ENCODE results near the gene CLCN6. TPM values are rescaled to one million over a fixed set of nuclear protein-coding genes. Genes with fewer than 3 reads are reported as not detected.

CLCN6 gene
- total and polyA plus RNA-seq, 2 of the 8 experiments (the other 6 are each of a cell fraction or from before 2014, with no cell fraction given) = 15.7 to 26.0 TPM

- no peaks in the 10 kb centered on the region for H4K20me1 ChIP-seq (replicated peaks in 1 of 2; ENCODE audit: control insufficient read depth in 1 of 2, insufficient read depth in 2 of 2, low read length in 2 of 2)
- peak overlapping the region; percentile 8 for H4K5ac ChIP-seq (ENCODE audit: insufficient read length, low read depth, low read length)
- no peaks in the 10 kb centered on the region for H3K79me2 ChIP-seq (ENCODE audit: control insufficient read depth in 1 of 2, insufficient read depth in 2 of 2, low read length in 2 of 2)
- 81% methylated on average over 21 of the region's 21 CpGs; no CpG with 5 or more reads in 1 of the 2 experiments for WGBS, 2 experiments (ENCODE audit: extremely low coverage in 1 of 2, insufficient coverage in 1 of 2, insufficient read length in 1 of 2, insufficient replicate concordance in 2 of 2, low coverage in 1 of 2, low lambda C conversion rate in 2 of 2, missing lambda C conversion rate in 1 of 2)
- H4K91ac ChIP-seq (replicated peaks; ENCODE audit: insufficient read length, low read length) = peak overlapping the region; percentile 67
- H3K9me3 ChIP-seq (ENCODE audit: insufficient read depth in 2 of 2, low read depth in 1 of 2, low read length in 1 of 2) = no peaks in the 10 kb centered on the region
- H3K79me1 ChIP-seq (ENCODE audit: low read depth, low read length) = no peaks in the 10 kb centered on the region
- H2BK12ac ChIP-seq (ENCODE audit: low read depth, low read length) = peak overlapping the region; percentile 98
- no peak overlapping the region for H3K23ac ChIP-seq (ENCODE audit: insufficient read length)
- H3K9ac ChIP-seq (replicated peaks in 1 of 4; ENCODE audit: extremely low read depth in 1 of 4, low read depth in 3 of 4, low read length in 3 of 4) = no peak overlapping the region
- ChIA-PET POLR2A (ENCODE audit: partially characterized antibody) (interaction anchor here (1.0 to 2.0 kb wide), 9 partner anchors 10 to 125 kb away, joined by 3 to 9 read pairs (median 4); partner anchors contain the start of genes AGTRAP, CLCN6 and MTHFR), CTCF (ENCODE audit: partially characterized antibody) (interaction anchor here (0.6 to 5.4 kb wide), 22 partner anchors 8 to 438 kb away, joined by 3 to 49 read pairs (median 4); partner anchors contain the start of genes CLCN6 and MTHFR)
- no peaks in the 10 kb centered on the region for H3K36me3 ChIP-seq (ENCODE audit: control insufficient read depth in 2 of 4, insufficient read depth in 4 of 4, low read length in 3 of 4)
- no peak overlapping the region for H3K14ac ChIP-seq (ENCODE audit: insufficient read length)
- H3K27me3 ChIP-seq (replicated peaks in 1 of 4; ENCODE audit: control insufficient read depth in 3 of 4, extremely low read depth in 1 of 4, insufficient read depth in 3 of 4, low read length in 3 of 4) = no peaks in the 10 kb centered on the region
- H2BK15ac ChIP-seq (ENCODE audit: low read length) = peak overlapping the region; percentile 24; the same call in 1 of the 2 replicates
- H3K4me2 ChIP-seq (ENCODE audit: insufficient read depth in 1 of 2, low read depth in 2 of 2, low read length in 2 of 2) = peak overlapping the region; percentile 3 to 58; a peak in 3 of 4 replicates
- H3K4me1 ChIP-seq (replicated peaks in 1 of 4; ENCODE audit: control insufficient read depth in 3 of 4, insufficient read depth in 4 of 4, low read length in 3 of 4) = peaks cover 7 to 34% (median 25%) of the 10 kb centered on the region in 4 experiments
- H3K4me3 ChIP-seq (ENCODE audit: extremely low read depth in 1 of 4, insufficient read depth in 2 of 4, low read depth in 3 of 4, low read length in 4 of 4) = peak overlapping the region in 1 of 4 experiments; percentile 34; a peak in 2 of 8 replicates
- TF ChIP-seq CEBPB (IDR thresholded peaks at IDR 0.05; ENCODE audit: low read depth, low read length) (no peak), SP4 (IDR thresholded peaks at IDR 0.05; ENCODE audit: low read length) (no peak), SP2 (IDR thresholded peaks at IDR 0.05; ENCODE audit: low read length) (no peak), KDM1A (IDR thresholded peaks at IDR 0.05; ENCODE audit: borderline replicate concordance, low read length) (no peak), RNF2 (IDR thresholded peaks at IDR 0.05; ENCODE audit: borderline replicate concordance, low read depth, low read length, missing control alignments, poor library complexity, severe bottlenecking) (no peak), E2F6 (IDR thresholded peaks at IDR 0.05) (no peak), FOSL1 (IDR thresholded peaks at IDR 0.05; ENCODE audit: insufficient read depth, low read depth, low read length) (no peak), TAF7 (optimal IDR thresholded peaks at IDR 0.05; ENCODE audit: borderline replicate concordance, low read depth, low read length) (no peak), NRF1 (IDR thresholded peaks at IDR 0.05; ENCODE audit: low read depth, low read length) (no peak), EGR1 (IDR thresholded peaks at IDR 0.05; ENCODE audit: borderline replicate concordance, low read depth, low read length) (no peak)
- H2BK20ac ChIP-seq (ENCODE audit: low read length) = peak overlapping the region; percentile 24; the same call in 1 of the 2 replicates
- peak in 1 of 2 experiments; percentile 64 for DNase-seq (ENCODE audit: low read depth in 1 of 2, low spot score in 2 of 2)
- peak overlapping the region; percentile 21 for H2BK120ac ChIP-seq (replicated peaks; ENCODE audit: low read depth, low read length)
- H3K18ac ChIP-seq (ENCODE audit: extremely low read depth, low read length) = peak overlapping the region; percentile 44
- peak overlapping the region; percentile 37 for H3K4ac ChIP-seq (replicated peaks; ENCODE audit: insufficient read length, low read depth, low read length)
- H2AK5ac ChIP-seq (ENCODE audit: low read depth, low read length) = peak overlapping the region; percentile 68; the same call in 1 of the 2 replicates
- H2AFZ ChIP-seq (ENCODE audit: low read length) = no peak overlapping the region
- H3K27ac ChIP-seq (ENCODE audit: low read depth, low read length) = no peak overlapping the region
- no peak overlapping the region for H3K56ac ChIP-seq (replicated peaks; ENCODE audit: insufficient read length, low read depth, low read length)
- peak overlapping the region; percentile 88; the same call in 1 of the 2 replicates for H2BK5ac ChIP-seq (ENCODE audit: low read depth, low read length)
- peak overlapping the region; percentile 80 for H4K8ac ChIP-seq (ENCODE audit: extremely low read depth, insufficient read depth, low read length)
- H3K23me2 ChIP-seq (ENCODE audit: low read depth, low read length) = no peaks in the 10 kb centered on the region
- no peak for FAIRE-seq
These were observed 21.6 kb upstream of the CLCN6 start for GRCh38 chr1:11784256-11784992.
